ENCODE measurements around the gene MAGEA1.
"Not testable (repeated sequence)": the region's sequence is repeated elsewhere in the genome, so short reads cannot be mapped to it uniquely, and the experiment has no call there.

The MAGEA1 gene

GRCh38 chrX:153179131-153179530 lies at the start of gene MAGEA1:
MAGEA1 (plus strand) TSS chrX:153179284; CDS start chrX:153182390, 3,106 bp downstream.
- no peak for DNase-seq (ENCODE audit: low read depth in 3 of 3)

- not testable (repeated sequence) for DNase-seq (ENCODE audit: low read depth in 3 of 3)
These were observed 46.2 kb upstream of the MAGEA1 start for GRCh38 chrX:153132924-153133323.

GRCh38 chrX:153139074-153139473 lies 40.0 kb upstream of the MAGEA1 start:
- DNase-seq (ENCODE audit: low read depth in 3 of 3): not testable (repeated sequence)

GRCh38 chrX:153146288-153146687 lies 32.8 kb upstream of the MAGEA1 start:
- not testable (repeated sequence) for DNase-seq (ENCODE audit: low read depth in 3 of 3)

GRCh38 chrX:153153516-153153915 lies 25.6 kb upstream of the MAGEA1 start:
- DNase-seq (ENCODE audit: low read depth in 3 of 3): no peak

- DNase-seq (ENCODE audit: low read depth in 3 of 3): no peak
These were observed 21.6 kb upstream of the MAGEA1 start for GRCh38 chrX:153157450-153157849.

GRCh38 chrX:153158319-153158718 lies 20.8 kb upstream of the MAGEA1 start:
- no peak for DNase-seq (ENCODE audit: low read depth in 3 of 3)

- DNase-seq (ENCODE audit: low read depth in 3 of 3): no peak
These were observed 17.1 kb upstream of the MAGEA1 start for GRCh38 chrX:153161952-153162351.

GRCh38 chrX:153164733-153165132 lies 14.4 kb upstream of the MAGEA1 start:
- no peak for DNase-seq (ENCODE audit: low read depth in 3 of 3)

- DNase-seq (ENCODE audit: low read depth in 3 of 3): not testable (repeated sequence)
These were observed 10.7 kb upstream of the MAGEA1 start for GRCh38 chrX:153168423-153168822.

- no peak for DNase-seq (ENCODE audit: low read depth in 3 of 3)
These were observed 2.7 kb downstream of the MAGEA1 start for GRCh38 chrX:153181822-153182221.

GRCh38 chrX:153184787-153185186 lies 5.7 kb downstream of the MAGEA1 start:
- DNase-seq (ENCODE audit: low read depth in 3 of 3): no peak

GRCh38 chrX:153190381-153190780 lies 11.3 kb downstream of the MAGEA1 start:
- no peak for DNase-seq (ENCODE audit: low read depth in 3 of 3)

- no peak for DNase-seq (ENCODE audit: low read depth in 3 of 3)
These were observed 21.4 kb downstream of the MAGEA1 start for GRCh38 chrX:153200462-153200861.

GRCh38 chrX:153206425-153207046 lies 27.5 kb downstream of the MAGEA1 start:
- no peak for DNase-seq (ENCODE audit: low read depth in 3 of 3)

- no peak for DNase-seq (ENCODE audit: low read depth in 3 of 3)
These were observed 30.3 kb downstream of the MAGEA1 start for GRCh38 chrX:153209347-153209746.

- no peak for DNase-seq (ENCODE audit: low read depth in 3 of 3)
These were observed 35.9 kb downstream of the MAGEA1 start for GRCh38 chrX:153214934-153215333.

GRCh38 chrX:153216926-153217325 lies 37.8 kb downstream of the MAGEA1 start:
- no peak for DNase-seq (ENCODE audit: low read depth in 3 of 3)

GRCh38 chrX:153225438-153226098 lies 46.5 kb downstream of the MAGEA1 start:
- DNase-seq (ENCODE audit: low read depth in 3 of 3): no peak

GRCh38 chrX:153226344-153227185 lies 47.5 kb downstream of the MAGEA1 start:
- DNase-seq (ENCODE audit: low read depth in 3 of 3): no peak
